H4 (cell line): Measurements from ENCODE around the gene PCBP1. TPM values are rescaled to one million over a fixed set of nuclear protein-coding genes. Genes with fewer than 3 reads are reported as not detected.
"Not testable (repeated sequence)": the region's sequence is repeated elsewhere in the genome, so short reads cannot be mapped to it uniquely, and the experiment has no call there.

ENCODE experiments used
- DNase-seq: peaks from one replicate; pipeline ENCODE4 v3.0.0-alpha.2; 2015; ENCODE audit warnings: low spot score
- total RNA-seq: library from RNA; depleted of rRNA; stranded (reverse); fragments of >200 nt; shearing (Covaris generic); gene quantifications from 2 replicates; pipeline ENCODE4 v1.2.3, GENCODE V29; 2014

PCBP1 gene
- total RNA-seq, 1 experiment from 2014 or later, result 23.2 TPM

- DNase-seq, result no peak
These were observed 8.7 kb downstream of the PCBP1 start for GRCh38 chr2:70095720-70096670.

GRCh38 chr2:70098032-70098431, 10.8 kb downstream of the PCBP1 start:
- DNase-seq, result no peak

GRCh38 chr2:70099270-70099669, 12.0 kb downstream of the PCBP1 start:
- no peak for DNase-seq

GRCh38 chr2:70101174-70101573, 13.9 kb downstream of the PCBP1 start:
- DNase-seq, result no peak

- DNase-seq, result not testable (repeated sequence)
These were observed 14.4 kb downstream of the PCBP1 start for GRCh38 chr2:70101686-70102085.

- not testable (repeated sequence) for DNase-seq
These were observed 15.1 kb downstream of the PCBP1 start for GRCh38 chr2:70102323-70102905.

GRCh38 chr2:70103531-70104061, 16.3 kb downstream of the PCBP1 start:
- DNase-seq, result no peak

GRCh38 chr2:70104231-70105111, 17.2 kb downstream of the PCBP1 start:
- no peak for DNase-seq

GRCh38 chr2:70106138-70106537, 18.9 kb downstream of the PCBP1 start:
- not testable (repeated sequence) for DNase-seq

GRCh38 chr2:70110397-70110796, 23.1 kb downstream of the PCBP1 start:
- DNase-seq, result not testable (repeated sequence)

- DNase-seq, result no peak
These were observed 24.7 kb downstream of the PCBP1 start for GRCh38 chr2:70111752-70112591.

- DNase-seq, result no peak
These were observed 26.2 kb downstream of the PCBP1 start for GRCh38 chr2:70113359-70114070.

GRCh38 chr2:70115646-70116442, 28.6 kb downstream of the PCBP1 start:
- no peak for DNase-seq

- no peak for DNase-seq
These were observed 29.8 kb downstream of the PCBP1 start for GRCh38 chr2:70116936-70117552.

GRCh38 chr2:70118798-70119454, 31.6 kb downstream of the PCBP1 start:
- DNase-seq, result no peak

- no peak for DNase-seq
These were observed 34.5 kb downstream of the PCBP1 start for GRCh38 chr2:70121627-70122372.

- DNase-seq, result no peak
These were observed 35.2 kb downstream of the PCBP1 start for GRCh38 chr2:70122470-70122869.
